ENCODE data around the gene UBL4A.
A peak's percentile ranks its signal among the peaks of the same experiment; 100 is the strongest.

The UBL4A gene

DNA sequence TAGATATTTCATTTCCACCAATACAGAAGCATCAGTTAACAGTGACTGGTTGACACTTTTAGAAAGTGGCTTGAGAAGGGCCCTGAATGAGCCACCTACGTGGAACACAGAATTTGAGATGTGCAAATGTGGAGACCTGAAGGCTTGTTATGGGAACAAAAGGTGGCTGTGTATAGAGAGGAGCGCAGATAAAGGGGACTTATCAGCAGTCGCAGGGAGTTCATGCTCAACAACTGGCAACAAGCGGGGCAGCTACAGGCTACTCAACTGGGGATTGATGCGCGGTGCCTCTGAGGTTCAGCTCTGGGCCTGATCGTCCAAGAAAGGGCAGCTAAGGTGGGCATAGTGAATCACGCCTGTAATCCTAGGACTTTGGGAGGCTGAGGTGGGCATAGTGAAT lies 33.0 kb upstream of the UBL4A start:
- WGBS, 2 experiments (ENCODE audit: insufficient coverage in 2 of 2) = 96 to 97% methylated on average over 5 to 7 of the region's 8 CpGs
- Histone ChIP-seq H3K9me3 (ENCODE audit: control insufficient read depth, low read length) (no peaks in the 10 kb centered on the region), H3K36me3 (ENCODE audit: control insufficient read depth, insufficient read depth, low read length) (no peaks in the 10 kb centered on the region), H3K4me1 (ENCODE audit: control insufficient read depth, insufficient read depth, low read length, poor library complexity, severe bottlenecking) (peaks cover 4% of the 10 kb centered on the region), H3K4me3 (ENCODE audit: extremely low read depth, insufficient read depth, low read length, poor library complexity, severe bottlenecking) (no peak overlapping the region), H3K27ac (ENCODE audit: low read depth, low read length, severe bottlenecking) (no peak overlapping the region)

DNA sequence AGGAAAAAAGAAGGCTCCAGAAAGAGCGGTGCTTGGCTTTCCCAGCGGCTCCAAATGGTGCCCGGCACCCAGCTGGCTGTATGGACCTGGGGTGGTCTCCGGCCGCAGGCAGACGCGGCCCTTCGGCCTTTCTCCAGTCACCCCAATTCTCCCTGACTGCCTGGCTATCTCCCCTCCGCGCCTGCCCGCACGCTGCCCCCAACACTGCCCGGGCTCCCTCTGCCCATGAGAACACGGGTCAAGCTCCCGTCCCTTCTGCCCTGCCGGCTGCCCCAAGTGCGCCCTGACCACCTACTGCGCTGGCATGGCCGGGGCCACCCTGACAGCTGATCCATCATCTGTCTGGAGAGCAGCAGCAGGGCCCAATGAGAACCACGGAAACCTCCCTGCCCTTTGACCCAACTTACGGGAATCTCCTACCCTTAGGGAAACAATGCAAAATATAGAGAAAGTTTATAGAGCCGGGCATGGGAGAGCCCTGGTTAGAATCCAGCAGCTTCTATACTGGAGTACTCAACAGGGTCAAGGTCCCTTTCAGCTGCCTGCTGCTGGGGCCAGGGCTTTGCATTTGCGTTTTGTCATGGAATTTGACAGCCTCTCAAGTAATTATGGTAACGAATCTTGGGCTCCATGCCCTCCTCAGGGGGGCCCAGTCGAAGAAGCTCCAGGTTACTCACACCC lies 30.8 kb upstream of the UBL4A start:
- Histone ChIP-seq H3K27ac (ENCODE audit: low read depth, low read length, severe bottlenecking) (peak overlapping the region; percentile 97), H3K4me1 (ENCODE audit: control insufficient read depth, insufficient read depth, low read length, poor library complexity, severe bottlenecking) (peaks cover 4% of the 10 kb centered on the region), H3K9me3 (ENCODE audit: control insufficient read depth, low read length) (no peaks in the 10 kb centered on the region), H3K4me3 (ENCODE audit: extremely low read depth, insufficient read depth, low read length, poor library complexity, severe bottlenecking) (peak overlapping the region; percentile 34), H3K36me3 (ENCODE audit: control insufficient read depth, insufficient read depth, low read length) (no peaks in the 10 kb centered on the region)
- 5 to 6% methylated on average over 9 to 14 of the region's 25 CpGs for WGBS, 2 experiments (ENCODE audit: insufficient coverage in 2 of 2)

GRCh38 chrX:154516656-154517100 lies 30.3 kb upstream of the UBL4A start:
- peaks cover 4% of the 10 kb centered on the region for H3K4me1 ChIP-seq (ENCODE audit: control insufficient read depth, insufficient read depth, low read length, poor library complexity, severe bottlenecking)
- no peaks in the 10 kb centered on the region for H3K36me3 ChIP-seq (ENCODE audit: control insufficient read depth, insufficient read depth, low read length)
- 0 to 3% methylated on average over 3 to 5 of the region's 19 CpGs for WGBS, 2 experiments (ENCODE audit: insufficient coverage in 2 of 2)
- H3K27ac ChIP-seq (ENCODE audit: low read depth, low read length, severe bottlenecking) = peak overlapping the region; percentile 97
- H3K9me3 ChIP-seq (ENCODE audit: control insufficient read depth, low read length) = no peaks in the 10 kb centered on the region
- H3K4me3 ChIP-seq (ENCODE audit: extremely low read depth, insufficient read depth, low read length, poor library complexity, severe bottlenecking) = peak overlapping the region; percentile 34

DNA sequence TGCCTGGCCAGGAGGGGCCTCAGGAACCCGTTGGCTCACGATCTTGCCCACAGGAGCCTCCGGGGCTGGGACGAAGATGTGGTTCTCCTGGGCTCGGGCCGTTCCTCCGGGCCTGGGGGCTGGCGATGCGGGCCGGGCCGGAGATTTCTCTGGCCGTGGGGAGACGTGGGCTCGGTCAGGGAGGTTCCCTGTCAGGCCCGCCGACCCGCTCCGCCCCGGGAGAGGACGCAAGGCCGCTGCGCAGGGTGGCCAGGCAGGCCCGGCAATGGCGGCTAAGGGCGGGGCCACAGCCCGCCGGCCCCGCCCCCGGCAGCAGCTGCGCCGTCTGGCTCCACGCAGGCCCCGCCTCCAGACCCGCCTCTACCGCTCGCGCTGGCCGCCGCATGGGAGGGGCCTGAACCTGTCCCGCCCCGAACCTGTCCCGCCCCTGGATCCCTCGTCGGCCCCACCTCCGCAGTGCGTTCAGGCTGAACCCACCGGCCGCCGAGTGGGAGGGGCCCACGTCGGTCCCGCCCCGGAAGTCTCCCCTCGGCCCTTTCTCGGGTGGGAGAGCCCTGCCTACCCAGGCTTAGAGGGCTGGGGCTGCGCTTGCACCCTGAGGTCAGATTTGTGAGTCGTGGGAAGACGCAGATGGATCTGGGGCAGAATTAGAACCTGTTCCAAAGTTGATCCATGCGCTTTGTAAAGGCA lies 29.7 kb upstream of the UBL4A start, which contains the start of gene FAM3A:
Gene FAM3A (minus strand): TSS at position 267 of the 690 bp plus-strand sequence. CDS start 460 bp downstream, outside the sequence.
- Histone ChIP-seq H3K27ac (ENCODE audit: low read depth, low read length, severe bottlenecking) (peak within 1 kb of the TSS; percentile 97), H3K4me1 (ENCODE audit: control insufficient read depth, insufficient read depth, low read length, poor library complexity, severe bottlenecking) (peaks cover 4% of the 10 kb centered on the region), H3K9me3 (ENCODE audit: control insufficient read depth, low read length) (no peaks in the 10 kb centered on the region), H3K36me3 (ENCODE audit: control insufficient read depth, insufficient read depth, low read length) (no peaks in the 10 kb centered on the region), H3K4me3 (ENCODE audit: extremely low read depth, insufficient read depth, low read length, poor library complexity, severe bottlenecking) (peak within 1 kb of the TSS; percentile 51)
- WGBS, 2 experiments (ENCODE audit: insufficient coverage in 2 of 2) = 0% methylated on average over 23 to 39 of the region's 59 CpGs

DNA sequence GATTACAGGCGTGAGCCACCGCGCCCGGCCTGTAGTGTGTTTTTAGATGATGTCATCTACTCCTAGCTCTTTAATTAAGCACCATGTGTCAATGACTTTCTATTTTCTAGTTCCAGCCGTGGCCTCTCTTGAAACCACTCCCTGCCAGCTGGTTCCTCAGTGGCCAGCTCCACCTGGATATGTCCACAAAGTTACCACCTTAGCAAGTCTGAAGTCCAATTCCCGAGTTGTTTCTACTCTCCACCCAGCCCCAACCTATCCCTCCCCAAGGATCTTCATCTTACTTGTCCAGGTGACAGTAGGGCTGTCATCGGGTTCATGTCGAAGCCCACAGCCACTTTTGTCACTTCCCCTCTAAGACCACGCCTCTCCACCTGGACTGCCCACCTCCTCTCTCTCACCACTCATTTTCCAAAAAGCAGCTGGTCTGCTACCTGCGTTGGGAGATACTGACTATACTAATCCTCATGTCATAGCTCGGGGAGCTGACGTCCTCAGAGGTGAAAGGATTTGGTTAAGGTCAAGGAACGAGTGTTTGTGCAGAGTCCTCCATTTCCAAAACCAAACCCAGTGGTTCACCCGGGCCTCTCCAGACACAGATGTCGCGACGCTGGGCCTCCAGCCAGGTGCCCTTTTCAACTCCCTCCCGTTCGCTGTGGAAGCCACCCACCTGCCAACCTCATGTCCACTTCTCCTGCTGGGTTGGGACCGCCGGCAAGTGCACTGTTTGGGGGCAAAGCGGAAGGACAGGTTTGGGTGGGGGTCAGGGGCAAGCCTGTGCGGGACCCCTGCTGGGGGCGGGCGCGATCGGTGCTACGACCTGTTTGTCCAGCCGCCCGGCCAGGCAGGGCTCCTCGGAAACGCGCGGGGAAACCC lies 28.9 kb upstream of the UBL4A start:
- peaks cover 4% of the 10 kb centered on the region for H3K4me1 ChIP-seq (ENCODE audit: control insufficient read depth, insufficient read depth, low read length, poor library complexity, severe bottlenecking)
- 23 to 100% methylated on average over 1 to 17 of the region's 34 CpGs for WGBS, 2 experiments (ENCODE audit: insufficient coverage in 2 of 2)
- H3K36me3 ChIP-seq (ENCODE audit: control insufficient read depth, insufficient read depth, low read length) = no peaks in the 10 kb centered on the region
- H3K9me3 ChIP-seq (ENCODE audit: control insufficient read depth, low read length) = no peaks in the 10 kb centered on the region
- H3K27ac ChIP-seq (ENCODE audit: low read depth, low read length, severe bottlenecking) = no peak overlapping the region
- H3K4me3 ChIP-seq (ENCODE audit: extremely low read depth, insufficient read depth, low read length, poor library complexity, severe bottlenecking) = peak overlapping the region; percentile 51

- H3K9me3 ChIP-seq (ENCODE audit: control insufficient read depth, low read length) = no peaks in the 10 kb centered on the region
- H3K4me1 ChIP-seq (ENCODE audit: control insufficient read depth, insufficient read depth, low read length, poor library complexity, severe bottlenecking) = peaks cover 4% of the 10 kb centered on the region
- no peak overlapping the region for H3K27ac ChIP-seq (ENCODE audit: low read depth, low read length, severe bottlenecking)
- H3K36me3 ChIP-seq (ENCODE audit: control insufficient read depth, insufficient read depth, low read length) = peaks cover 12% of the 10 kb centered on the region
- no peak overlapping the region for H3K4me3 ChIP-seq (ENCODE audit: extremely low read depth, insufficient read depth, low read length, poor library complexity, severe bottlenecking)
- WGBS, 2 experiments (ENCODE audit: insufficient coverage in 2 of 2) = 100% methylated on average over 1 of the region's 2 CpGs
Observed at GRCh38 chrX:154513716-154514115, 27.3 kb upstream of the UBL4A start.

DNA sequence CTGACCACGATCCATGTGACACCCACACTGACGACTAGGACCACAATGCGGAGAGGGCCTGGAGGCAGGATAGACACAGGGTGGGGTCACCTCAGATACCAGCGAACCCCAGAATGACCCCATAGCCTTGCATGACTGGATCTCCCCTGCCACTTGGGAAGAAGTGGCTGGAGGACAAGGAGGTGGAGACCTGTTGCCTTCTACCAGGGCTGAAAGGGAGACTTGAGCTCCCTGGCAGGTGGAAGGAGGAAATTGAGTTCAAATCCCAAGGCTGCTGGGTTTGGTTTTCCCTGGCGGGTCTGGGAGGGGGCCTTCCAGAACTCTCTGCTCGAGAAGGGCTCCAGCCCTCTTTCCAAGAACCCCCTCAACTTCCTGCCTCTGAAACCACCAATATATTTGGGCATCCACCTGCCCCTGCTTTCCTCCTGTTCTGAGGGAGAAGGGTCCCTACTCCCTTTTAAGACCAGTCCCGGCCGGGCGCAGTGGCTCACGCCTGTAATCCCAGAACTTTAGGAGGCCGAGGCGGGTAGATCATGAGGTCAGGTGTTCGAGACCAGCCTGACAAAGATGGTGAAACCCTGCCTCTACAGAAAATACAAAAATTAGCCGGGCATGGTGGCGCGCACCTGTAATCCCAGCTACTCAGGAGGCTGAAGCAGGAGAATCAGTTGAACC lies 26.6 kb upstream of the UBL4A start:
- Histone ChIP-seq H3K36me3 (ENCODE audit: control insufficient read depth, insufficient read depth, low read length) (peaks cover 12% of the 10 kb centered on the region), H3K9me3 (ENCODE audit: control insufficient read depth, low read length) (no peaks in the 10 kb centered on the region), H3K27ac (ENCODE audit: low read depth, low read length, severe bottlenecking) (no peak overlapping the region), H3K4me3 (ENCODE audit: extremely low read depth, insufficient read depth, low read length, poor library complexity, severe bottlenecking) (no peak overlapping the region), H3K4me1 (ENCODE audit: control insufficient read depth, insufficient read depth, low read length, poor library complexity, severe bottlenecking) (peaks cover 4% of the 10 kb centered on the region)
- 94 to 95% methylated on average over 9 to 10 of the region's 16 CpGs for WGBS, 2 experiments (ENCODE audit: insufficient coverage in 2 of 2)

- WGBS, 2 experiments (ENCODE audit: insufficient coverage in 2 of 2) = 77% methylated on average over 4 of the region's 12 CpGs; no CpG with 5 or more reads in 1 of the 2 experiments
- Histone ChIP-seq H3K9me3 (ENCODE audit: control insufficient read depth, low read length) (no peaks in the 10 kb centered on the region), H3K36me3 (ENCODE audit: control insufficient read depth, insufficient read depth, low read length) (peaks cover 15% of the 10 kb centered on the region), H3K4me3 (ENCODE audit: extremely low read depth, insufficient read depth, low read length, poor library complexity, severe bottlenecking) (no peak overlapping the region), H3K27ac (ENCODE audit: low read depth, low read length, severe bottlenecking) (no peak overlapping the region), H3K4me1 (ENCODE audit: control insufficient read depth, insufficient read depth, low read length, poor library complexity, severe bottlenecking) (no peaks in the 10 kb centered on the region)
Observed at GRCh38 chrX:154511761-154512160, 25.3 kb upstream of the UBL4A start.

DNA sequence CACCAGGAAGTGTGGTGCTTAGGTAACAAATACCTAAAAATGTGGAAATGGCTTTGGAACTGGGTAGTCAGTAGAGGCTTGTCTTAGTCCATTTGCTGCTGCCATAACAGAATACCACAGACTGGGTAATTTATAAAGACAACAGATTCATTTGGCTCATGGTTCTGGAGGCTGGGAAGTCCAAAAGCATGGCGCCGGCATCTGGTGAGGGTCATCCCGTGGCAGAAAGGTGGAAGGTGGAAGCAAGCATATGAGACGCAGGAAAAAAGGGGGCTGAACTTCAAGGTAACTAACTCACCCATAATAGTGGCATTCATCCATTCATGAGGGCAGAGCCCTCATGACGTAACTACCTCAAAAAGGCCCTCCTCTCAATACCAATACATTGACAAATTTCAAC lies 23.0 kb upstream of the UBL4A start:
- WGBS, 2 experiments (ENCODE audit: insufficient coverage in 2 of 2) = 100% methylated on average over 1 to 2 of the region's 5 CpGs
- Histone ChIP-seq H3K9me3 (ENCODE audit: control insufficient read depth, low read length) (no peaks in the 10 kb centered on the region), H3K4me1 (ENCODE audit: control insufficient read depth, insufficient read depth, low read length, poor library complexity, severe bottlenecking) (peaks cover 8% of the 10 kb centered on the region), H3K4me3 (ENCODE audit: extremely low read depth, insufficient read depth, low read length, poor library complexity, severe bottlenecking) (no peak overlapping the region), H3K27ac (ENCODE audit: low read depth, low read length, severe bottlenecking) (no peak overlapping the region), H3K36me3 (ENCODE audit: control insufficient read depth, insufficient read depth, low read length) (peaks cover 15% of the 10 kb centered on the region)

DNA sequence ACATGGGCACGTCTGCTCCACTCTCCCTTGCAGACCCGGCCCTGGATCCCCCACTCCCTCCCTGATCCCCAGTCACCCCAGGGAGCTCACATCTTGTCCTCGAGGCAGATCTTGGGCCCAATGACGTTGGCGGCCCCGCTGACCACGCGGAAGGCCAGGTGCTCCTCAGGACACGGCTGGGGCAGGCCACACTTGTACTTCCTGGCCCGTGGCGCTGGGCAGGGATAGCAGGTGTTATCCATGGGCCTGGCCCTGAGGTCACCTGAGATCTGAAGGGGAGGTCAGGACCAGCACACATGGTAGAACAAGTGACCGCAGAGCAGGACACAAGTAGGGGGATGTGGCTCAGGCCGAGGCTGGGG lies 21.9 kb upstream of the UBL4A start:
- peaks cover 15% of the 10 kb centered on the region for H3K36me3 ChIP-seq (ENCODE audit: control insufficient read depth, insufficient read depth, low read length)
- no peak overlapping the region for H3K4me3 ChIP-seq (ENCODE audit: extremely low read depth, insufficient read depth, low read length, poor library complexity, severe bottlenecking)
- 93 to 94% methylated on average over 6 to 10 of the region's 13 CpGs for WGBS, 2 experiments (ENCODE audit: insufficient coverage in 2 of 2)
- no peaks in the 10 kb centered on the region for H3K9me3 ChIP-seq (ENCODE audit: control insufficient read depth, low read length)
- H3K4me1 ChIP-seq (ENCODE audit: control insufficient read depth, insufficient read depth, low read length, poor library complexity, severe bottlenecking) = peaks cover 8% of the 10 kb centered on the region
- H3K27ac ChIP-seq (ENCODE audit: low read depth, low read length, severe bottlenecking) = no peak overlapping the region
